Sigmoid colon (tissue), 4 donors: ENCODE results near the gene SPANXN3.

Experiments used
- CTCF ChIP-seq, 4 experiments: fragments of 450-650 bp in 3 of 4; fragments of 200-600 bp in 1 of 4; IDR thresholded peaks; one replicate each; pipeline ENCODE4 v1.5.1; 2016 to 2019; ENCODE audit warnings: antibody characterized with exemption in 4 of 4, mild to moderate bottlenecking in 3 of 4, moderate library complexity in 2 of 4
- POLR2A ChIP-seq, 2 donors: fragments of 450-650 bp; IDR thresholded peaks; one replicate each; pipeline ENCODE4 v1.6.1; 2016; ENCODE audit warnings: antibody characterized with exemption in 2 of 2, mild to moderate bottlenecking in 2 of 2, moderate library complexity in 2 of 2
- POLR2AphosphoS5 ChIP-seq, 4 donors: sonication (generic); formaldehyde crosslinking; IDR thresholded peaks; one replicate each; pipeline ENCODE4 v1.6.1; 2017; ENCODE audit warnings: antibody characterized with exemption in 4 of 4

GRCh38 chrX:143462696-143463095 lies 54.6 kb downstream of the SPANXN3 start:
- TF ChIP-seq CTCF (IDR thresholded peaks at IDR 0.05), result no peak
- no peak for TF ChIP-seq POLR2AphosphoS5 (IDR thresholded peaks at IDR 0.05)
- no peak for TF ChIP-seq POLR2A (IDR thresholded peaks at IDR 0.05)
